ENCODE results near the gene SUGT1. TPM values are rescaled to one million over a fixed set of nuclear protein-coding genes. Genes with fewer than 3 reads are reported as not detected.

Gene SUGT1
- total and polyA plus RNA-seq, 2 donors (not counting 3 experiments of a cell fraction or from before 2014, with no cell fraction given), result 21.7 to 78.8 TPM

GRCh38 chr13:52673465-52673864, 20.8 kb downstream of the SUGT1 start:
- Histone ChIP-seq H3K9me1 (replicated peaks; ENCODE audit: control insufficient read depth, extremely low read depth, insufficient read depth, low read length) (no peaks in the 10 kb centered on the region), H3K4me2 (ENCODE audit: insufficient read depth, low read length) (no peak overlapping the region), H3K27ac (ENCODE audit: insufficient read depth, low read depth, low read length) (no peak overlapping the region), H3K4me1 (ENCODE audit: control insufficient read depth, extremely low read depth, insufficient read depth, low read length) (no peaks in the 10 kb centered on the region), H3K27me3 (ENCODE audit: control insufficient read depth in 2 of 2, insufficient read depth in 2 of 2, low read length in 2 of 2) (no peaks in the 10 kb centered on the region), H4K20me1 (replicated peaks; ENCODE audit: control insufficient read depth, extremely low read depth, insufficient read depth, low read length) (no peaks in the 10 kb centered on the region), H3K79me2 (ENCODE audit: control insufficient read depth, insufficient read depth, low read length) (peaks cover 53% of the 10 kb centered on the region), H3K9me3 (replicated peaks; ENCODE audit: control insufficient read depth, insufficient read depth, low read length) (no peaks in the 10 kb centered on the region), H3K9ac (replicated peaks; ENCODE audit: extremely low read depth, insufficient read depth, low read length) (no peak overlapping the region), H3K36me3 (ENCODE audit: control insufficient read depth in 2 of 2, extremely low read depth in 1 of 2, insufficient read depth in 2 of 2, low read length in 2 of 2) (peaks cover 0 to 9% of the 10 kb centered on the region in 2 experiments), H3K4me3 (replicated peaks in 1 of 3; ENCODE audit: insufficient read depth in 1 of 3, low read depth in 1 of 3, low read length in 3 of 3) (no peak overlapping the region), H2AFZ (ENCODE audit: low read depth, low read length) (no peak overlapping the region)
- no TSS peak for BruUV-seq (replicated peaks)
- no peak for FAIRE-seq
- TF ChIP-seq JUN (IDR thresholded peaks at IDR 0.05; ENCODE audit: borderline replicate concordance, insufficient read depth, insufficient read length, low read depth) (no peak), MAX (IDR thresholded peaks at IDR 0.05; ENCODE audit: insufficient read depth, insufficient read length) (no peak), FOS (IDR thresholded peaks at IDR 0.05; ENCODE audit: borderline replicate concordance, insufficient read depth, low read length) (no peak), POLR2AphosphoS5 (IDR thresholded peaks at IDR 0.05; ENCODE audit: insufficient read depth, low read depth, low read length) (no peak), POLR2A (IDR thresholded peaks at IDR 0.05; ENCODE audit: low read depth, low read length) (no peak), GATA2 (IDR thresholded peaks at IDR 0.05; ENCODE audit: insufficient read depth, insufficient read length, low read depth, low read length) (no peak), EZH2 (IDR thresholded peaks at IDR 0.05; ENCODE audit: borderline replicate concordance, low read depth, low read length, severe bottlenecking) (no peak), CTCF (IDR thresholded peaks at IDR 0.05; ENCODE audit: extremely low read depth in 1 of 2, insufficient read depth in 1 of 2, low read depth in 1 of 2, low read length in 2 of 2) (no peak), MYC (IDR thresholded peaks at IDR 0.05; ENCODE audit: low read depth, low read length) (no peak)
- POLR2A ChIA-PET, result no interaction called here
- CTCF ChIA-PET, result interaction anchor here (1.5 kb wide), 1 partner anchor 19 kb away, joined by 3 read pairs; no protein-coding TSS in a partner anchor
- dilution Hi-C loops (cut with MboI; ENCODE audit: extremely low pct_ligation_motif_present, low sequenced_read_pairs), result no loop called here
- intact Hi-C loops (cut with micrococcal nuclease), result no loop called here
- DNase-seq (ENCODE audit: low read depth, low spot score), result no peak

Measured in endothelial cell of umbilical vein (primary cell).